Osteoblast (primary cell): ENCODE results near the gene ERRFI1. TPM values are rescaled to one million over a fixed set of nuclear protein-coding genes. Genes with fewer than 3 reads are reported as not detected.

Source experiments
- DNase-seq: peaks from one replicate; pipeline ENCODE4 v3.0.0; 2011; ENCODE audit warnings: low spot score, mixed read lengths; ENCODE audit not compliant: insufficient read length; ENCODE audit errors: missing footprints
- H2AFZ ChIP-seq: 2 replicates; pipeline ENCODE4 v1.6.0; 2011; ENCODE audit warnings: mild to moderate bottlenecking, low read length
- H3K27ac ChIP-seq: 2 replicates; pipeline ENCODE4 v1.5.1; 2011; ENCODE audit warnings: mild to moderate bottlenecking, low read depth, low read length, moderate library complexity
- H3K27me3 ChIP-seq: 2 replicates; pipeline ENCODE4 v1.6.0; 2012; ENCODE audit warnings: mild to moderate bottlenecking, control low read depth, inconsistent platforms, low read length, moderate library complexity; ENCODE audit not compliant: insufficient read depth
- H3K36me3 ChIP-seq: 2 replicates; pipeline ENCODE4 v1.5.1; 2011; ENCODE audit warnings: mild to moderate bottlenecking, low read length, control low read depth, moderate library complexity; ENCODE audit not compliant: insufficient read depth
- H3K4me1 ChIP-seq: 2 replicates; pipeline ENCODE4 v1.5.1; 2011; ENCODE audit warnings: mild to moderate bottlenecking, low read length, control low read depth, moderate library complexity; ENCODE audit not compliant: insufficient read depth
- H3K4me2 ChIP-seq: 2 replicates; pipeline ENCODE4 v1.6.0; 2011; ENCODE audit warnings: mild to moderate bottlenecking, low read length; ENCODE audit not compliant: insufficient read depth
- H3K4me3 ChIP-seq: fragments of 200-600 bp; sonication (generic); 3 replicates; pipeline ENCODE4 v1.5.1; 2012; ENCODE audit warnings: mild to moderate bottlenecking, low read length, inconsistent platforms; ENCODE audit not compliant: insufficient read depth
- H3K79me2 ChIP-seq: 2 replicates; pipeline ENCODE4 v1.6.0; 2012; ENCODE audit warnings: mild to moderate bottlenecking, low read length, control low read depth, inconsistent platforms; ENCODE audit not compliant: insufficient read depth
- H3K9me3 ChIP-seq: 2 replicates; pipeline ENCODE4 v1.5.1; 2011; ENCODE audit warnings: low read depth, low read length, control low read depth
- H4K20me1 ChIP-seq: 2 replicates; pipeline ENCODE4 v1.6.0; 2012; ENCODE audit warnings: mild to moderate bottlenecking, low read length, control low read depth; ENCODE audit not compliant: insufficient read depth
- total RNA-seq: library from RNA; depleted of rRNA; stranded (reverse); fragments of >200 nt; gene quantifications from 2 replicates; pipeline ENCODE4 v1.2.3, GENCODE V29; 2012
- TF ChIP-seq, protein P1 (sequence below): IDR thresholded peaks from 2 replicates; pipeline ENCODE4 v1.5.1; 2011; ENCODE audit warnings: mild to moderate bottlenecking, low read depth, low read length, moderate library complexity; ENCODE audit errors: extremely low read depth

ERRFI1 gene
- total RNA-seq, 1 donor, result 69.5 TPM

DNA sequence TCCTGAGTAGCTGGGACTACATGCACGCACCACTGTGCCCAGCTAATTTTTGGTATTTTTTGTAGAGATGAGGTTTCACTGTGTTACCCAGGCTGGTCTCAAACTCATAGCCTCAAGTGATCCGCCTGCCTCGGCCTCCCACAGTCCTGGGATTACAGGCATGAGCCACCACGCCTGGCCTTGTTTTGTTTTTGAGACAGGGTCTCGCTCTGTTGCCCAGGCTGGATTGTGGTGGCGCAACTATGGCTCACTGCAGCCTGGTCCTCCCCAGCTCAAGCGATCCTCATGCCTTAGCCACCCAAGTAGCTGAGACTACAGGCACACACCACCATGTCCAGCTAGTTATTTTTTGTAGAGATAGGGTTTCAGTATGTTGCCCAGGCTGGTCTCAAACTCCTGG, 38.6 kb downstream of the ERRFI1 start:
- Histone ChIP-seq H2AFZ (no peak overlapping the region), H4K20me1 (peaks cover 9% of the 10 kb centered on the region), H3K27me3 (no peaks in the 10 kb centered on the region), H3K4me1 (peaks cover under 1% of the 10 kb centered on the region), H3K27ac (no peak overlapping the region), H3K4me3 (no peak overlapping the region), H3K36me3 (peaks cover 35% of the 10 kb centered on the region), H3K79me2 (peaks cover 13% of the 10 kb centered on the region), H3K9me3 (no peaks in the 10 kb centered on the region), H3K4me2 (no peak overlapping the region)
- TF ChIP-seq, protein P1, sequence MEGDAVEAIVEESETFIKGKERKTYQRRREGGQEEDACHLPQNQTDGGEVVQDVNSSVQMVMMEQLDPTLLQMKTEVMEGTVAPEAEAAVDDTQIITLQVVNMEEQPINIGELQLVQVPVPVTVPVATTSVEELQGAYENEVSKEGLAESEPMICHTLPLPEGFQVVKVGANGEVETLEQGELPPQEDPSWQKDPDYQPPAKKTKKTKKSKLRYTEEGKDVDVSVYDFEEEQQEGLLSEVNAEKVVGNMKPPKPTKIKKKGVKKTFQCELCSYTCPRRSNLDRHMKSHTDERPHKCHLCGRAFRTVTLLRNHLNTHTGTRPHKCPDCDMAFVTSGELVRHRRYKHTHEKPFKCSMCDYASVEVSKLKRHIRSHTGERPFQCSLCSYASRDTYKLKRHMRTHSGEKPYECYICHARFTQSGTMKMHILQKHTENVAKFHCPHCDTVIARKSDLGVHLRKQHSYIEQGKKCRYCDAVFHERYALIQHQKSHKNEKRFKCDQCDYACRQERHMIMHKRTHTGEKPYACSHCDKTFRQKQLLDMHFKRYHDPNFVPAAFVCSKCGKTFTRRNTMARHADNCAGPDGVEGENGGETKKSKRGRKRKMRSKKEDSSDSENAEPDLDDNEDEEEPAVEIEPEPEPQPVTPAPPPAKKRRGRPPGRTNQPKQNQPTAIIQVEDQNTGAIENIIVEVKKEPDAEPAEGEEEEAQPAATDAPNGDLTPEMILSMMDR, result no peak
- no peak for DNase-seq

DNA sequence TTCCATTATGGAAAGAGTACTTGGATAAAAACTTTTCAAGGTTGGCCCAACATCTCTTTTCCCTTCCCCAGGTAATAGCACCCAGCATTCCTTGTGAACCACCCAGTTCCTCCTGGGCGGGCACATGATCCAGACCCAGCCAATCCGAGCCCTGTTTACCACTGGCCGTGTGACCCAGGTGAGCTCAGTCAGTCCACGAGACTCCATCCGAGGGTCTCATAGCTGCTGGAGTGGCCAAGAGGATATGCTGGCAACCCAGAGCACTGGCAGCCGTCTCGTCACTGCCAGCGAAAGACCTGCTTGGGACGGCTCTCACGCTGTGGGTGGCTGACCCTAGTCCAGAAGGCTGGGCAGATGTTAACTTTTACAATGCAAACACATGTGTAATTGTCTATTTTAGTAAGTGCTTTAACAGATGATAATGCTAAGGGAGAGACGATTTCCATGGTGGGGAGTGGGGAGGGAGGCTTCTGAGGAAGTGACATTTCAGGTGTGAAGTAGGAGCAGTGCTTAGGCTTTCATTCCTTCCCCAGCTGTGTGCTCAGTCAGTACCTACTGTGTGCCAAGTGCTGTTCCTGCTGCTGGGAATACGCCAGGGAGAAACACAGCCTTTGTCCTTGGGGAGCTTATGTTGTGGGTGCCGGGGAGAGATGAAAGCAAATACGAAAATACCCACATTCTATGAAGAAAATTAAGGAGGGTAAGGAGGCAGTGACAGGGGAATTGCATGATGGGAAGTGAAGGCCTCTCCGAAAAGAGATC, 40.1 kb downstream of the ERRFI1 start:
- Histone ChIP-seq H3K4me2 (no peak overlapping the region), H3K36me3 (peaks cover 40% of the 10 kb centered on the region), H3K27me3 (no peaks in the 10 kb centered on the region), H3K4me3 (no peak overlapping the region), H3K79me2 (peaks cover 15% of the 10 kb centered on the region), H3K4me1 (peaks cover 3% of the 10 kb centered on the region), H4K20me1 (peaks cover 9% of the 10 kb centered on the region), H2AFZ (no peak overlapping the region), H3K9me3 (no peaks in the 10 kb centered on the region), H3K27ac (no peak overlapping the region)
- TF ChIP-seq, protein P1, result no peak
- DNase-seq, result no peak

DNA sequence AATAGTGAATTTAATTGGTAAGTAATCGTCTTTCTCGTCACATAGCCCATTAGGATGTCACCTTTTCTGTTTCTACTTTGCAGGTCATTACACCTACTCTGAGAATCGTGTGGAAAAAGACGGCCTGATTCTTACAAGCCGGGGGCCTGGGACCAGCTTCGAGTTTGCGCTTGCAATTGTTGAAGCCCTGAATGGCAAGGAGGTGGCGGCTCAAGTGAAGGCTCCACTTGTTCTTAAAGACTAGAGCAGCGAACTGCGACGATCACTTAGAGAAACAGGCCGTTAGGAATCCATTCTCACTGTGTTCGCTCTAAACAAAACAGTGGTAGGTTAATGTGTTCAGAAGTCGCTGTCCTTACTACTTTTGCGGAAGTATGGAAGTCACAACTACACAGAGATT, 41.3 kb downstream of the ERRFI1 start:
- Histone ChIP-seq H3K4me1 (peaks cover 3% of the 10 kb centered on the region), H3K36me3 (peaks cover 50% of the 10 kb centered on the region), H3K27ac (no peak overlapping the region), H2AFZ (no peak overlapping the region), H3K79me2 (peaks cover 15% of the 10 kb centered on the region), H3K4me2 (no peak overlapping the region), H3K27me3 (no peaks in the 10 kb centered on the region), H3K9me3 (no peaks in the 10 kb centered on the region), H4K20me1 (peaks cover 14% of the 10 kb centered on the region), H3K4me3 (no peak overlapping the region)
- DNase-seq, result no peak
- TF ChIP-seq, protein P1, result no peak

DNA sequence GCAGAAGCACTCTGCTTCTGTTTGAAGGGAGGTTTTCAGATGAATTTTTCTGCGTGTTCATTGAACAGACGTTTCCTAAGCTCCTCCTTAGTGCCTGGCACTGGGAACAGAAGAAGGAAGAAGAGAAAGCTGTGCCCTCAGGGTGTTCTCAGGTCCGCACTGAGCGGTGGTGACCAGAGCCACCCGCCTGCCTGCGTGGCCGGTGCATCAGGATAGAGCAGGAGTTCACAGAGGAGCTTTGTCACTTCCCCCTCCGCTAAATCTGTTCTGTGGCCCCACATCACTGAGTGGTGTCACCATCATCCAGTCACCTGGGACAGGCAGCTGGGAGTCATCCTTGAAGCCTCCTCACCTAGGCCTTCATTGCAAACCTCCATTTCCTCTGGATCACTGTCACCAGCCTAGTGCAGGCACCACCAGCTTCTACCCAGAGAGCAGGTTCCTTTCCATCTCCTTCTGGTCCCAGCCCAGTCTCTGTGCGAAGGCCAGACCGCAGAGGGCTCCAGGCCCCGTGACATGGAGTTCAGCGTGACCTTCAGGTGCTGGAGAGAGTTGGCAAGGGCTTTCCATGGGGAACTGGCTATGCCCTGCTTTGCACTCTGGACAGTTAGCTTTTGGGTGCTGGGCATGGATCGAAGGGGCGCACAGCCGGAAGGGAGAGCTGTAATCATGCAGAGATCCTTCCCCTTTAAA, 42.9 kb downstream of the ERRFI1 start:
- Histone ChIP-seq H3K27ac (peak overlapping the region; percentile 63), H3K79me2 (peaks cover 15% of the 10 kb centered on the region), H3K4me3 (no peak overlapping the region), H3K27me3 (no peaks in the 10 kb centered on the region), H3K4me2 (no peak overlapping the region), H4K20me1 (peaks cover 17% of the 10 kb centered on the region), H3K36me3 (peaks cover 65% of the 10 kb centered on the region), H2AFZ (no peak overlapping the region), H3K4me1 (peaks cover 3% of the 10 kb centered on the region), H3K9me3 (no peaks in the 10 kb centered on the region)
- peak; percentile 53 for DNase-seq
- TF ChIP-seq, protein P1, result no peak
